ENCODE measurements around the gene GSTT2. TPM values are rescaled to one million over a fixed set of nuclear protein-coding genes. Genes with fewer than 3 reads are reported as not detected.

Gene GSTT2
- polyA plus RNA-seq, 1 donor (not counting 4 experiments of a cell fraction or from before 2014, with no cell fraction given): 0.24 TPM

DNA sequence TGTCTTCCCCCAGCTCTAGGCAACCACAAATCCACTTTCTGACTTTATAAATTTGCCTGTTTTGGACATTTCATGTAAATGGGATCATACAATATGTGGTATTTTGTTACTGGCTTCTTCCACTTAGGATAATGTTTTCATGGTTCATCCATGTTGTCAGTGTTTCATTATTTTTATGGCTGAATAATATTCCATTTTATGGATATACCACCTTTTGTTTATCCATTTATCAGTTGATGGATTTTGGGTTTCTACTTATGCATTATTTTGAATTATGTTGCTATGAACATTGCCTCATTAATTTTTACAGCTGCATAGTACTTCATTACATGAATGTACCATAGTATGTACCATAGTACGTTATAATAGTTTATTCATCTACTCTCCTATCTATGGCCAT is 36.2 kb downstream of the GSTT2 start:
- dilution Hi-C loops (cut with MboI; ENCODE audit: extremely low pct_ligation_motif_present, low sequenced_read_pairs): no loop called here

GRCh38 chr22:24021304-24021703 is 41.4 kb downstream of the GSTT2 start:
- peaks cover 45% of the 10 kb centered on the region for H3K79me2 ChIP-seq (ENCODE audit: control insufficient read depth, insufficient read depth, low read length)
- H3K4me1 ChIP-seq (ENCODE audit: control insufficient read depth, extremely low read depth, insufficient read depth, low read length): peaks cover 3% of the 10 kb centered on the region
- no peak for FAIRE-seq

More for the DNA sequence above, 36.2 kb downstream of the GSTT2 start:
- H3K4me1 ChIP-seq (ENCODE audit: control insufficient read depth, extremely low read depth, insufficient read depth, low read length): no peaks in the 10 kb centered on the region
- H3K9ac ChIP-seq (ENCODE audit: control insufficient read depth, extremely low read depth, insufficient read depth, low read length): no peak overlapping the region
- H3K27ac ChIP-seq (ENCODE audit: control insufficient read depth, insufficient read depth, low read length): no peak overlapping the region
- DNase-seq (ENCODE audit: low read depth, low spot score) (no peak), FAIRE-seq (no peak)
- H3K4me3 ChIP-seq (ENCODE audit: control insufficient read depth in 2 of 3, extremely low read depth in 1 of 3, insufficient read depth in 2 of 3, low read depth in 1 of 3, low read length in 3 of 3): no peak overlapping the region
- no peaks in the 10 kb centered on the region for H3K9me1 ChIP-seq (ENCODE audit: control insufficient read depth, extremely low read depth, insufficient read depth, low read length)
- no peaks in the 10 kb centered on the region for H4K20me1 ChIP-seq (ENCODE audit: control insufficient read depth, extremely low read depth, insufficient read depth, low read length)
- H3K36me3 ChIP-seq (ENCODE audit: control insufficient read depth in 2 of 2, extremely low read depth in 1 of 2, insufficient read depth in 2 of 2, low read length in 2 of 2): no peaks in the 10 kb centered on the region
- H3K4me2 ChIP-seq (ENCODE audit: control insufficient read depth, extremely low read depth, insufficient read depth, low read depth, low read length): no peak overlapping the region
- H2AFZ ChIP-seq (ENCODE audit: control insufficient read depth, low read length): no peak overlapping the region
- TF ChIP-seq CTCF (optimal IDR thresholded peaks at IDR 0.05 in 1 of 3, IDR thresholded peaks at IDR 0.05 in 1 of 3, conservative IDR thresholded peaks at IDR 0.05 in 1 of 3; ENCODE audit: extremely low read depth in 1 of 3, insufficient read depth in 2 of 3, low read length in 3 of 3) (no peak), EZH2 (IDR thresholded peaks at IDR 0.05; ENCODE audit: low read length) (no peak)
- H3K79me2 ChIP-seq (ENCODE audit: control insufficient read depth, insufficient read depth, low read length): peaks cover 68% of the 10 kb centered on the region
- no peaks in the 10 kb centered on the region for H3K9me3 ChIP-seq (ENCODE audit: control insufficient read depth, low read depth, low read length)
- no peaks in the 10 kb centered on the region for H3K27me3 ChIP-seq (ENCODE audit: control insufficient read depth, extremely low read depth, insufficient read depth, low read length)

More at GRCh38 chr22:24021304-24021703, 41.4 kb downstream of the GSTT2 start:
- no peak overlapping the region for H3K4me3 ChIP-seq (ENCODE audit: control insufficient read depth in 2 of 3, extremely low read depth in 1 of 3, insufficient read depth in 2 of 3, low read depth in 1 of 3, low read length in 3 of 3)
- no peak for TF ChIP-seq CTCF (optimal IDR thresholded peaks at IDR 0.05 in 1 of 3, IDR thresholded peaks at IDR 0.05 in 1 of 3, conservative IDR thresholded peaks at IDR 0.05 in 1 of 3; ENCODE audit: extremely low read depth in 1 of 3, insufficient read depth in 2 of 3, low read length in 3 of 3)
- no peak for TF ChIP-seq EZH2 (IDR thresholded peaks at IDR 0.05; ENCODE audit: low read length)
- no peaks in the 10 kb centered on the region for H3K9me3 ChIP-seq (ENCODE audit: control insufficient read depth, low read depth, low read length)
- DNase-seq (ENCODE audit: low read depth, low spot score): no peak
- no peak overlapping the region for H3K27ac ChIP-seq (ENCODE audit: control insufficient read depth, insufficient read depth, low read length)
- no peaks in the 10 kb centered on the region for H4K20me1 ChIP-seq (ENCODE audit: control insufficient read depth, extremely low read depth, insufficient read depth, low read length)
- H3K4me2 ChIP-seq (ENCODE audit: control insufficient read depth, extremely low read depth, insufficient read depth, low read depth, low read length): no peak overlapping the region
- no peak overlapping the region for H3K9ac ChIP-seq (ENCODE audit: control insufficient read depth, extremely low read depth, insufficient read depth, low read length)
- H3K27me3 ChIP-seq (ENCODE audit: control insufficient read depth, extremely low read depth, insufficient read depth, low read length): no peaks in the 10 kb centered on the region
- H3K9me1 ChIP-seq (ENCODE audit: control insufficient read depth, extremely low read depth, insufficient read depth, low read length): no peaks in the 10 kb centered on the region
- dilution Hi-C loops (cut with MboI; ENCODE audit: extremely low pct_ligation_motif_present, low sequenced_read_pairs): no loop called here
- H3K36me3 ChIP-seq (ENCODE audit: control insufficient read depth in 2 of 2, extremely low read depth in 1 of 2, insufficient read depth in 2 of 2, low read length in 2 of 2): peaks cover 0 to 1% of the 10 kb centered on the region in 2 experiments
- no peak overlapping the region for H2AFZ ChIP-seq (ENCODE audit: control insufficient read depth, low read length)
